ENCODE measurements around the gene FLT1.

DNA sequence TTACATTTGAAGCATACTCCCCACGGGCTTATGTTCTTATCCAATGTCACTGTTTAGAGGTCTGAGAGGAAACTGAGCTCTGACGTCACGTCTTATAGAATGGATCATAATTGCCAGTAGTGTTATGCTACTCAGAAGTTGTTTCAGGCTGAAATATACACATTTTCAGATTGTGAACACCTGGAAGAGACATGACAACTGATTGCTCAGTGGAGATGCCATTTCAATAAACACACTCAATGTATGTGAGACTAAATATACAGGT lies 17.3 kb downstream of the FLT1 start:
- TF ChIP-seq SMARCE1 (IDR thresholded peaks at IDR 0.05; ENCODE audit: borderline replicate concordance) (no peak), ETV6 (CRISPR knock-in tag; conservative IDR thresholded peaks at IDR 0.05) (no peak), TAF1 (CRISPR knock-in tag; IDR thresholded peaks at IDR 0.05) (no peak), EZH2 (conservative IDR thresholded peaks at IDR 0.05; ENCODE audit: low read depth, low read length) (no peak), UBTF (CRISPR knock-in tag; IDR thresholded peaks at IDR 0.05) (no peak), SP5 (CRISPR knock-in tag; IDR thresholded peaks at IDR 0.05; ENCODE audit: borderline replicate concordance, low read depth) (no peak), CBX1 (IDR thresholded peaks at IDR 0.05; ENCODE audit: low read depth) (no peak), ZNF687 (CRISPR knock-in tag; IDR thresholded peaks at IDR 0.05) (no peak), DPF2 (CRISPR knock-in tag; IDR thresholded peaks at IDR 0.05; ENCODE audit: borderline replicate concordance, low read depth) (no peak)
- TF ChIP-seq, protein P1, sequence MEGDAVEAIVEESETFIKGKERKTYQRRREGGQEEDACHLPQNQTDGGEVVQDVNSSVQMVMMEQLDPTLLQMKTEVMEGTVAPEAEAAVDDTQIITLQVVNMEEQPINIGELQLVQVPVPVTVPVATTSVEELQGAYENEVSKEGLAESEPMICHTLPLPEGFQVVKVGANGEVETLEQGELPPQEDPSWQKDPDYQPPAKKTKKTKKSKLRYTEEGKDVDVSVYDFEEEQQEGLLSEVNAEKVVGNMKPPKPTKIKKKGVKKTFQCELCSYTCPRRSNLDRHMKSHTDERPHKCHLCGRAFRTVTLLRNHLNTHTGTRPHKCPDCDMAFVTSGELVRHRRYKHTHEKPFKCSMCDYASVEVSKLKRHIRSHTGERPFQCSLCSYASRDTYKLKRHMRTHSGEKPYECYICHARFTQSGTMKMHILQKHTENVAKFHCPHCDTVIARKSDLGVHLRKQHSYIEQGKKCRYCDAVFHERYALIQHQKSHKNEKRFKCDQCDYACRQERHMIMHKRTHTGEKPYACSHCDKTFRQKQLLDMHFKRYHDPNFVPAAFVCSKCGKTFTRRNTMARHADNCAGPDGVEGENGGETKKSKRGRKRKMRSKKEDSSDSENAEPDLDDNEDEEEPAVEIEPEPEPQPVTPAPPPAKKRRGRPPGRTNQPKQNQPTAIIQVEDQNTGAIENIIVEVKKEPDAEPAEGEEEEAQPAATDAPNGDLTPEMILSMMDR (CRISPR knock-in tag; IDR thresholded peaks at IDR 0.05) = no peak
